GM23338 (cell line): Measurements from ENCODE around the gene DSCAML1. TPM values are rescaled to one million over a fixed set of nuclear protein-coding genes. Genes with fewer than 3 reads are reported as not detected.

Source experiments
- ATAC-seq: fragments of 200-7000 bp; cut with Tn5 transposase; 3 replicates; pipeline ENCODE4 v1.9.1; 2020
- DNase-seq: peaks from one replicate; pipeline ENCODE4 v3.0.0-alpha.2; 2015; ENCODE audit warnings: low spot score
- H2AFZ ChIP-seq: fragments of 200-600 bp; sonication (generic); 2 replicates; pipeline ENCODE4 v1.8.0; 2016; ENCODE audit warnings: antibody characterized with exemption, mild to moderate bottlenecking, moderate library complexity
- H3F3A ChIP-seq: fragments of 200-600 bp; sonication (generic); replicated peaks from 2 replicates; pipeline ENCODE4 v1.8.0; 2017; ENCODE audit warnings: antibody characterized with exemption, mixed run types, low read depth
- H3K27ac ChIP-seq: fragments of 200-600 bp; sonication (generic); 2 replicates; pipeline ENCODE4 v1.6.1; 2016; ENCODE audit warnings: low read depth
- H3K27me3 ChIP-seq: fragments of 200-600 bp; sonication (generic); 2 replicates; pipeline ENCODE4 v1.8.0; 2016; ENCODE audit warnings: mild to moderate bottlenecking, mixed run types, moderate library complexity; ENCODE audit not compliant: insufficient read depth
- H3K36me3 ChIP-seq: fragments of 200-600 bp; sonication (generic); 2 replicates; pipeline ENCODE4 v1.8.0; 2016; ENCODE audit warnings: mild to moderate bottlenecking; ENCODE audit not compliant: insufficient read depth
- H3K4me1 ChIP-seq: fragments of 200-600 bp; sonication (generic); 2 replicates; pipeline ENCODE4 v1.8.0; 2016; ENCODE audit warnings: mild to moderate bottlenecking, moderate library complexity; ENCODE audit not compliant: insufficient read depth
- H3K4me2 ChIP-seq: fragments of 200-600 bp; sonication (generic); 2 replicates; pipeline ENCODE4 v1.7.1; 2017; ENCODE audit warnings: mixed run types
- H3K4me3 ChIP-seq: fragments of 200-600 bp; sonication (generic); 2 replicates; pipeline ENCODE4 v1.6.1; 2016; ENCODE audit warnings: mixed run types
- H3K79me2 ChIP-seq: fragments of 200-600 bp; sonication (generic); replicated peaks from 2 replicates; pipeline ENCODE4 v1.8.0; 2017; ENCODE audit warnings: mild to moderate bottlenecking; ENCODE audit not compliant: insufficient read depth
- H3K9me2 ChIP-seq: fragments of 200-600 bp; sonication (generic); 2 replicates; pipeline ENCODE4 v1.8.0; 2017; ENCODE audit not compliant: insufficient read depth
- H4K20me1 ChIP-seq: fragments of 200-600 bp; sonication (generic); replicated peaks from 2 replicates; pipeline ENCODE4 v1.8.0; 2017; ENCODE audit warnings: mild to moderate bottlenecking; ENCODE audit not compliant: insufficient read depth
- H3K27ac Mint-ChIP-seq: 2 replicates; pipeline ENCODE4 v1.8.0; 2020; ENCODE audit warnings: inconsistent platforms, mild to moderate bottlenecking, moderate library complexity, mixed read lengths
- H3K27me3 Mint-ChIP-seq: 3 replicates; pipeline ENCODE4 v1.8.0; 2022; ENCODE audit warnings: low read depth, mild to moderate bottlenecking, moderate library complexity, mixed read lengths, inconsistent platforms; ENCODE audit not compliant: insufficient read depth, poor library complexity
- H3K36me3 Mint-ChIP-seq: 3 replicates; pipeline ENCODE4 v1.8.0; 2021; ENCODE audit warnings: low read depth, mild to moderate bottlenecking, inconsistent platforms, moderate library complexity, mixed read lengths
- H3K4me1 Mint-ChIP-seq: 3 replicates; pipeline ENCODE4 v1.8.0; 2020; ENCODE audit warnings: mild to moderate bottlenecking, inconsistent platforms, mixed read lengths
- H3K4me3 Mint-ChIP-seq: 3 replicates; pipeline ENCODE4 v1.8.0; 2021; ENCODE audit warnings: moderate library complexity, mild to moderate bottlenecking, inconsistent platforms, mixed read lengths
- H3K9me3 Mint-ChIP-seq: 3 replicates; pipeline ENCODE4 v1.8.0; 2020; ENCODE audit warnings: moderate library complexity, mild to moderate bottlenecking, inconsistent platforms, mixed read lengths
- CREB1 ChIP-seq: fragments of 250-450 bp; sonication (Bioruptor Pico); IDR thresholded peaks from 2 replicates; pipeline ENCODE4 v1.5.0; 2020; ENCODE audit warnings: low read depth, mild to moderate bottlenecking, moderate library complexity
- CTCF ChIP-seq, 2 experiments: fragments of 200-600 bp in 1 of 2; sonication (generic) in 1 of 2; conservative IDR thresholded peaks; 2 replicates each; pipeline versions ENCODE4 v1.5.1 to v1.6.1; 2016 to 2017; ENCODE audit warnings: antibody characterized with exemption in 2 of 2, low read depth in 2 of 2, mild to moderate bottlenecking in 2 of 2, moderate library complexity in 1 of 2
- ETS1 ChIP-seq: IDR thresholded peaks from 2 replicates; pipeline ENCODE4 v1.6.1; 2016; ENCODE audit warnings: antibody characterized with exemption
- EZH2 ChIP-seq: fragments of 200-600 bp; sonication (generic); IDR thresholded peaks from one replicate; pipeline ENCODE4 v1.8.0; 2017; ENCODE audit warnings: antibody characterized with exemption, mild to moderate bottlenecking, low read depth; ENCODE audit not compliant: unreplicated experiment
- EZH2phosphoT487 ChIP-seq: fragments of 200-600 bp; sonication (generic); IDR thresholded peaks from one replicate; pipeline ENCODE4 v1.8.1; 2018; ENCODE audit warnings: antibody characterized with exemption; ENCODE audit not compliant: unreplicated experiment
- JUNB ChIP-seq: IDR thresholded peaks from one replicate; pipeline ENCODE4 v1.6.1; 2016; ENCODE audit warnings: antibody characterized with exemption; ENCODE audit not compliant: unreplicated experiment
- NANOG ChIP-seq: IDR thresholded peaks from 2 replicates; pipeline ENCODE4 v1.6.1; 2016; ENCODE audit warnings: antibody characterized with exemption, borderline replicate concordance
- POLR2AphosphoS5 ChIP-seq: IDR thresholded peaks from 2 replicates; pipeline ENCODE4 v1.6.1; 2016; ENCODE audit warnings: antibody characterized with exemption, low read depth
- STAT1 ChIP-seq: IDR thresholded peaks from one replicate; pipeline ENCODE4 v1.6.1; 2016; ENCODE audit warnings: antibody characterized with exemption; ENCODE audit not compliant: unreplicated experiment
- ZNF114 ChIP-seq: fragments of 250-450 bp; sonication (Bioruptor Pico); IDR thresholded peaks from 2 replicates; pipeline ENCODE4 v1.5.0; 2020; ENCODE audit warnings: mild to moderate bottlenecking, moderate library complexity
- ZNF331 ChIP-seq: fragments of 250-450 bp; sonication (Bioruptor Pico); IDR thresholded peaks from 2 replicates; pipeline ENCODE4 v1.5.0; 2020; ENCODE audit warnings: low read depth, mild to moderate bottlenecking, moderate library complexity
- ZNF462 ChIP-seq: fragments of 250-450 bp; sonication (Bioruptor Pico); IDR thresholded peaks from 2 replicates; pipeline ENCODE4 v1.5.0; 2020; ENCODE audit warnings: mild to moderate bottlenecking, moderate library complexity
- polyA plus RNA-seq: library from polyadenylated mRNA; unstranded; fragments of >200 nt; fragmentation: Nextera tagmentation; extraction: Ambion mirVana; gene quantifications from 2 replicates; pipeline ENCODE4 v1.2.1, GENCODE V29; 2016
- total RNA-seq: library from RNA; depleted of rRNA; stranded (reverse); fragments of >200 nt; shearing (Covaris generic); gene quantifications from 2 replicates; pipeline ENCODE4 v1.2.3, GENCODE V29; 2014

The DSCAML1 gene
- total and polyA plus RNA-seq, 2 experiments from 2014 or later, result 0.17 TPM; not detected in 1

- no peaks in the 10 kb centered on the region for H3K9me2 ChIP-seq
- ATAC-seq, result no peak
Observed at GRCh38 chr11:117629146-117629545, 167.9 kb downstream of the DSCAML1 start.

GRCh38 chr11:117627259-117627658, 169.8 kb downstream of the DSCAML1 start:
- H4K20me1 ChIP-seq, result no peaks in the 10 kb centered on the region
- H3K79me2 ChIP-seq, result no peaks in the 10 kb centered on the region
- no peaks in the 10 kb centered on the region for H3K36me3 Mint-ChIP-seq
- H3K36me3 ChIP-seq, result no peaks in the 10 kb centered on the region
- no peaks in the 10 kb centered on the region for H3K27me3 ChIP-seq
- H3K9me2 ChIP-seq, result no peaks in the 10 kb centered on the region
- H3K4me2 ChIP-seq, result no peak overlapping the region
- H2AFZ ChIP-seq, result no peak overlapping the region
- H3F3A ChIP-seq, result no peaks in the 10 kb centered on the region
- no peaks in the 10 kb centered on the region for H3K4me1 ChIP-seq
- peaks cover 8% of the 10 kb centered on the region for H3K27me3 Mint-ChIP-seq
- H3K4me3 Mint-ChIP-seq, result no peak overlapping the region
- DNase-seq (no peak), ATAC-seq (no peak)
- H3K4me3 ChIP-seq, result no peak overlapping the region
- peaks cover 7% of the 10 kb centered on the region; the same call in 1 of the 3 replicates for H3K4me1 Mint-ChIP-seq
- H3K27ac ChIP-seq, result no peak overlapping the region
- H3K27ac Mint-ChIP-seq, result no peak overlapping the region
- no peaks in the 10 kb centered on the region; the same call in 2 of the 3 replicates for H3K9me3 Mint-ChIP-seq
- no peak for TF ChIP-seq POLR2AphosphoS5
- TF ChIP-seq EZH2, result no peak
- no peak for TF ChIP-seq ZNF462 (CRISPR knock-in tag)
- no peak for TF ChIP-seq CTCF (conservative IDR thresholded peaks at IDR 0.05; ENCODE audit: low read depth in 2 of 2)
- TF ChIP-seq ETS1, result no peak
- no peak for TF ChIP-seq STAT1
- TF ChIP-seq ZNF114 (CRISPR knock-in tag), result no peak
- no peak for TF ChIP-seq NANOG
- TF ChIP-seq ZNF331 (CRISPR knock-in tag), result no peak
- TF ChIP-seq EZH2phosphoT487, result no peak

More at GRCh38 chr11:117629146-117629545, 167.9 kb downstream of the DSCAML1 start:
- Mint-ChIP-seq H3K36me3 (no peaks in the 10 kb centered on the region), H3K4me1 (0 out of 3 replicates have a peak, but pooled peaks cover under 1% of the 10 kb centered on the region), H3K4me3 (no peak overlapping the region), H3K9me3 (no peaks in the 10 kb centered on the region; the same call in 2 of the 3 replicates), H3K27me3 (peaks cover 8% of the 10 kb centered on the region), H3K27ac (no peak overlapping the region)
- no peaks in the 10 kb centered on the region for H3F3A ChIP-seq
- no peak overlapping the region for H3K4me3 ChIP-seq
- no peaks in the 10 kb centered on the region for H3K36me3 ChIP-seq
- H4K20me1 ChIP-seq, result no peaks in the 10 kb centered on the region
- no peaks in the 10 kb centered on the region for H3K27me3 ChIP-seq
- H3K4me1 ChIP-seq, result no peaks in the 10 kb centered on the region
- H2AFZ ChIP-seq, result no peak overlapping the region
- no peaks in the 10 kb centered on the region for H3K79me2 ChIP-seq
- H3K4me2 ChIP-seq, result no peak overlapping the region
- no peak for TF ChIP-seq CREB1 (CRISPR knock-in tag)
- no peak for TF ChIP-seq JUNB
- no peak for TF ChIP-seq STAT1
- DNase-seq, result no peak
- H3K27ac ChIP-seq, result no peak overlapping the region
